ENCODE measurements around the gene ROR1.

ROR1 gene

DNA sequence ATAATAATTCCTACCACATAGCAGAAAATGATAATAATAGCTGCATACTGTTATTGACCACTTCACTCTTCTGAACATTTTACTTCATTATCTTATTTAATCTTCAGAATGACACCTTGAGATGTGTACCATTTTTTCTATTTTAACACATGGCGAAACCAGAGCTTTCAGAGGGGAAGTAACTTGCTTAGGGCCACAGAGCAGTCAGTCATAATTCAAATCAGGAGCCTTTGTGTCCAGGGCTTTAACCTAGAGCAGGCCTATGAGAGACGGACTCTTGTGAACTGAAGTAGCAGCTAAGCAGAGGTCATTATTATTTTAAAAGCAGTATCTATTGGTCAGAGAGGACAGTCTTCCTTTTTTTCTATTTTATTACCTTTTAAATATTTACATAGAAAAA lies 114.0 kb downstream of the ROR1 start:
- no peak for DNase-seq (ENCODE audit: low read depth)
- TF ChIP-seq, protein P1, sequence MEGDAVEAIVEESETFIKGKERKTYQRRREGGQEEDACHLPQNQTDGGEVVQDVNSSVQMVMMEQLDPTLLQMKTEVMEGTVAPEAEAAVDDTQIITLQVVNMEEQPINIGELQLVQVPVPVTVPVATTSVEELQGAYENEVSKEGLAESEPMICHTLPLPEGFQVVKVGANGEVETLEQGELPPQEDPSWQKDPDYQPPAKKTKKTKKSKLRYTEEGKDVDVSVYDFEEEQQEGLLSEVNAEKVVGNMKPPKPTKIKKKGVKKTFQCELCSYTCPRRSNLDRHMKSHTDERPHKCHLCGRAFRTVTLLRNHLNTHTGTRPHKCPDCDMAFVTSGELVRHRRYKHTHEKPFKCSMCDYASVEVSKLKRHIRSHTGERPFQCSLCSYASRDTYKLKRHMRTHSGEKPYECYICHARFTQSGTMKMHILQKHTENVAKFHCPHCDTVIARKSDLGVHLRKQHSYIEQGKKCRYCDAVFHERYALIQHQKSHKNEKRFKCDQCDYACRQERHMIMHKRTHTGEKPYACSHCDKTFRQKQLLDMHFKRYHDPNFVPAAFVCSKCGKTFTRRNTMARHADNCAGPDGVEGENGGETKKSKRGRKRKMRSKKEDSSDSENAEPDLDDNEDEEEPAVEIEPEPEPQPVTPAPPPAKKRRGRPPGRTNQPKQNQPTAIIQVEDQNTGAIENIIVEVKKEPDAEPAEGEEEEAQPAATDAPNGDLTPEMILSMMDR (conservative IDR thresholded peaks at IDR 0.05; ENCODE audit: low read depth, low read length), result no peak

DNA sequence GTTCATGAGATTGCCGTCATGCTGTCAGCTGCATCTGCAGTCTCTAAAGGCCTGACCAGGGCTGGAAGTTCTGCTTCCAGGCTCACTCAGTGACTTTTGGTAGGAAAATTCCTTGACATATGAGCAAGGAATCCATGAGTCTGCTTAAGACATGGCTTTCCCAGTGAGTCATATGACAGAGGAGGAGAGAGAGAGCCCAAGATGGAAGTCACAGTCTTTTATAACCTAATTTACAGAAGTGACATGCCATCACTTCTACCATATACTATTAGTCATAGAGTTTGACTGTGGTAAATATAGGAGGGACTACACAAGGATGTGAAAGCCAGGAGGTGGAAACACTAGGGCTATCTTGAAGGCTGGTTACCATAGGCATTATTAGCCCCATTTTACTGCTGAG lies 115.2 kb downstream of the ROR1 start:
- DNase-seq (ENCODE audit: low read depth), result no peak
- TF ChIP-seq, protein P1 (conservative IDR thresholded peaks at IDR 0.05; ENCODE audit: low read depth, low read length), result no peak
- no peak overlapping the region for H3K4me3 ChIP-seq (ENCODE audit: low read depth, low read length)

More for the DNA sequence above, 114.0 kb downstream of the ROR1 start:
- H3K4me3 ChIP-seq (ENCODE audit: low read depth, low read length), result no peak overlapping the region

DNA sequence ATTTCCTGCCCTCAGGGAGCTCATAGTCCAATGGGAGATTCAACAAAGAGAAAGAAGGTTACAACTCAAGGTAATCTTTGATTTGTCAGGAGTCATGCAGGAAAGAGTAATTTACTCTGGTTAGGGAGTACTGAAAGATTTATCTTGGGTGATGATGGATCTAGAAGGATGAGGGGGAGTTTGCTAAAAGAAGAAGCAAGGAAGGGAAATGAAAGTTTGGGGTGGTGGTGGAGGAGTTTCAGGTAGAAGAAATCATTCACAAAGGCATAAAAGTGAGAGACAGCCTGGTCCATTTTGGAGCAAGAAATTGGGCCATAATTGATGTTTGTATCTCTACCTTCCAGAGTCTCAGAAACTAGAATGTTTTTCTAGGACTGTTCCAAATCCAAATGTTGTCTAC lies 116.7 kb downstream of the ROR1 start:
- TF ChIP-seq, protein P1 (conservative IDR thresholded peaks at IDR 0.05; ENCODE audit: low read depth, low read length), result no peak
- no peak overlapping the region for H3K4me3 ChIP-seq (ENCODE audit: low read depth, low read length)

DNA sequence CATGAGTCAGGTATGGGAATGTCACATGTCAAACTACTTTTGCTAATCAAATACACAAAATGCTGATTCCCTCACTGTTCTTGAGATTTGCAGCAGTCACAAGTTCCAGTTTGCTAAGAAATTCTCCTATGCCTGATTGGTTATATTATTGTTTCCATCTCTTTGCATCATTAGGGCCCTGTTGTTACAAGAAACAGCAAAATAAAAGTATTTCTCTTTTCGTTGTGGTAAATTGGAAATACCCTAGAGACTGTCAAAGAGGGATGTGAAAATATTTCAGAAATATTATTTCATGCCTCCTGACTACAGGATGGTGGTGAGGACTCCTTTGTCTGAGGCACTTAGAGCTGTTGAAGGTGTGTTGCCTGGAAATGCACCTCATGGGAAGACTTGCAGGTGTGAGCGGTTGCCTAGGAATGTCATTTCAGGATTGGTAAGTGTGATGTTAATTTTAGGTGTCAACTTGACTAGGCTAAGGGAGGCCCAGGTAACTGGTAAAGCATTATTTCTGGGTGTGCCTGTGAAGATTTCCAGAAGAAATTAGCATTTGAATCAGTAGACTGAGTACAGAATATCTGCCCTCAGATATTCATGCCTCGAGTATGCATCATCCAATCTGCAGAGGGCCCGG lies 117.4 kb downstream of the ROR1 start:
- H3K4me3 ChIP-seq (ENCODE audit: low read depth, low read length), result no peak overlapping the region
- TF ChIP-seq, protein P1 (conservative IDR thresholded peaks at IDR 0.05; ENCODE audit: low read depth, low read length), result no peak
- DNase-seq (ENCODE audit: low read depth), result no peak

More for the DNA sequence above, 116.7 kb downstream of the ROR1 start:
- DNase-seq (ENCODE audit: low read depth), result no peak

DNA sequence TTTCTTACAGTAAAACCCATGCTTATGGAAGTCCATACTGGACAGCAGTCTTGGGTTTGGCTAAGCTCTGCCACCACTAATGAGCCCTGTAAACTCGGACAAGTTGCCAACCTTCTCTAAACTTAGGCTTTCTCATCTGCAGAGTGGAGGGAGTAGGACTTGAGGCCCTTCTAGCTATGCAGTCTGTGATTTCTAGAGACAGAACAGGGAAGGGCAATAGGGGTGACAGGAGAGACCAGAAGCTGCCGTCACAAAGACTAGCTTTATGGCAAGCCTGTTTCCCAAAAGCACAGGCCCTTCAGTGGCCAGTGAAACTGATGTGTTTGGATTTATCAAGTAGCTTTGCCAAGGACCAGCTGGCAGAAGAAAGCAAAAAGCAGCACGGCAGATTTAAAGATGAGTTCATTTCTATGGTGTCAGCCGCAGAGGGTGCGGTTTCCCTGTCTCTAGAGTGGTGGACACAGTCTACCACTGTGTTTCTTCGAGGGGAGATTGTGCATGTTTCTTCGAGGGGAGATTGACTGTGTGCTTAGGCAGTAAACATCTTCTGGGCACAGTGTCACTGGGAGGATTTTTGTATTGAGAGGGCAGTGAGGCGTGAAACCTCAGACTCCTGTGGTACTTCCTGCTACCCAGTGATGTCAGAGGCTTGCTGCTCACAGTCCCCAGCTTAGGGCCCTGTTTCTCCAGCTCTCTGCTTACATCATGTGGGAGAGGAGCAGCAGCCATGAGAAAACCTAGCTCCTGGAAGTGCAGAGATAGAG lies 119.0 kb downstream of the ROR1 start:
- no peak overlapping the region for H3K4me3 ChIP-seq (ENCODE audit: low read depth, low read length)
- DNase-seq (ENCODE audit: low read depth), result peak; percentile 78
- TF ChIP-seq, protein P1 (conservative IDR thresholded peaks at IDR 0.05; ENCODE audit: low read depth, low read length), result no peak

DNA sequence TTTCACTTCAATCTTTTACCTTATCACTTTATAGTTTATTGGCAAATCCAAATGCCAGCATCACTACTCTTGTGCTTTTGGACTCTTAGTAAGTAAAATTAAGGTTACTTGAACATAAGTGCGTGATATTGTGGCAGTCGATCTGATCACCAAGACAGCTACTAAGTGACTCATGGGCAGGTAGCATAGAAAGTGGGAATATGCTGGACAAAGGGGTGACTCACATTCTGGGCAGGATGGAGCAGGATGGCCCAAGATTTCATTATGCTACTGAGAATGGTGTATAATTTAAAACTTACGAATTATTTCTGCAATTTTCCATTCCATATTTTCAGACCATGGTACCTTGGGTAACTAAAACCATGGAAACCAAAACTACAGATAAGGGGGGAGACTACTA lies 120.2 kb downstream of the ROR1 start:
- TF ChIP-seq, protein P1 (conservative IDR thresholded peaks at IDR 0.05; ENCODE audit: low read depth, low read length), result no peak
- no peak overlapping the region for H3K4me3 ChIP-seq (ENCODE audit: low read depth, low read length)
- DNase-seq (ENCODE audit: low read depth), result no peak

Measured in choroid plexus epithelial cell (primary cell).